Prostate gland (tissue), 2 donors: ENCODE data around the gene NBAS. TPM values are rescaled to one million over a fixed set of nuclear protein-coding genes. Genes with fewer than 3 reads are reported as not detected.

Source experiments
- DNase-seq: peaks from one replicate; pipeline ENCODE4 v3.0.0-alpha.2; 2019; ENCODE audit warnings: low spot score
- H3K27ac ChIP-seq, 2 donors: fragments of 200-600 bp; sonication (generic); 2 replicates each; pipeline ENCODE4 v1.5.1; 2017 to 2019
- H3K27me3 ChIP-seq: fragments of 200-600 bp; sonication (generic); replicated peaks from 2 replicates; pipeline ENCODE4 v1.5.1; 2019; ENCODE audit not compliant: insufficient read depth
- H3K36me3 ChIP-seq, 2 donors: fragments of 200-600 bp; sonication (generic); 1 replicate in 1 of 2; 2 replicates in 1 of 2; pipeline versions ENCODE4 v1.5.1 to v1.8.1; 2017 to 2019
- H3K4me1 ChIP-seq: fragments of 200-600 bp; sonication (generic); replicated peaks from 2 replicates; pipeline ENCODE4 v1.5.1; 2019
- H3K4me3 ChIP-seq, 2 donors: fragments of 200-600 bp; sonication (generic); 2 replicates each; pipeline ENCODE4 v1.5.1; 2017 to 2019
- H3K9me3 ChIP-seq: fragments of 200-600 bp; sonication (generic); 2 replicates; pipeline ENCODE4 v1.5.1; 2017
- POLR2A ChIP-seq: fragments of 450-650 bp; IDR thresholded peaks from one replicate; pipeline ENCODE4 v1.6.1; 2016; ENCODE audit warnings: antibody characterized with exemption, mild to moderate bottlenecking
- POLR2AphosphoS5 ChIP-seq: sonication (generic); formaldehyde crosslinking; IDR thresholded peaks from one replicate; pipeline ENCODE4 v1.6.1; 2017; ENCODE audit warnings: antibody characterized with exemption
- WGBS: methylation state at CpG from one replicate; pipeline ENCODE4 v1.1.5; 2018; 5-methylcytosine and 5-hydroxymethylcytosine counted together
- intact Hi-C: fragments of 100-400 bp; cut with DNase I; formaldehyde crosslinking; loops from one replicate; pipeline ENCODE4 v1.14.2; 2022
- total RNA-seq, 2 donors: library from RNA; depleted of rRNA; stranded (reverse); fragments of >200 nt; gene quantifications; one replicate each; pipeline ENCODE4 v1.1.0, GENCODE V29; 2016
- TF ChIP-seq, protein P1 (sequence below), 4 experiments: fragments of 200-600 bp in 2 of 4; fragments of 450-650 bp in 2 of 4; sonication (generic) in 2 of 4; IDR thresholded peaks; 1 replicate in 3 of 4; 2 replicates in 1 of 4; pipeline ENCODE4 v1.5.1; 2016 to 2019; ENCODE audit warnings: antibody characterized with exemption in 4 of 4, mild to moderate bottlenecking in 2 of 4, moderate library complexity in 2 of 4

Gene NBAS
- total RNA-seq, 2 donors from 2014 or later: 34.8 to 55.0 TPM

DNA sequence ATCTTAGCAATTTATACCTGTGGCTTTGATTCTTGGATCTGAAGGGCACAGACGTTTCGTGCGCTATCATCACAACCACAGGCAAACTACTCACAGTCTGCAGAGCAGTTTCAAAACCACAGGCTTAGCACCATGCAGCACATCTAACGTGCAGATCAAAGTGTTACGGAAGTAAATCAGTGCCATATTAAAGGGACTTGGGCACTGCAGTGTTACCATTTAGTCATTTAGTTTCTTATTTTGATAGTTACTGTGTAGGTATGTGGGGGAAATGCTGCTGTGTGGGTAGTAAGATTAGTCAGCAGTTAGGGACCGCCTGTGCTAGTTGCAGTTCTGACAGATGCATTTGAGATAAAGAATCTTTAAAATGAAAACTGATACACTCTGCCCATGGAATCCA, 384.0 kb downstream of the NBAS start:
- H3K36me3 ChIP-seq: no peaks in the 10 kb centered on the region
- DNase-seq: no peak
- H3K9me3 ChIP-seq: no peaks in the 10 kb centered on the region
- WGBS: 92% methylated on average over 6 of the region's 6 CpGs
- TF ChIP-seq POLR2A (no peak), POLR2AphosphoS5 (no peak)
- TF ChIP-seq, protein P1, sequence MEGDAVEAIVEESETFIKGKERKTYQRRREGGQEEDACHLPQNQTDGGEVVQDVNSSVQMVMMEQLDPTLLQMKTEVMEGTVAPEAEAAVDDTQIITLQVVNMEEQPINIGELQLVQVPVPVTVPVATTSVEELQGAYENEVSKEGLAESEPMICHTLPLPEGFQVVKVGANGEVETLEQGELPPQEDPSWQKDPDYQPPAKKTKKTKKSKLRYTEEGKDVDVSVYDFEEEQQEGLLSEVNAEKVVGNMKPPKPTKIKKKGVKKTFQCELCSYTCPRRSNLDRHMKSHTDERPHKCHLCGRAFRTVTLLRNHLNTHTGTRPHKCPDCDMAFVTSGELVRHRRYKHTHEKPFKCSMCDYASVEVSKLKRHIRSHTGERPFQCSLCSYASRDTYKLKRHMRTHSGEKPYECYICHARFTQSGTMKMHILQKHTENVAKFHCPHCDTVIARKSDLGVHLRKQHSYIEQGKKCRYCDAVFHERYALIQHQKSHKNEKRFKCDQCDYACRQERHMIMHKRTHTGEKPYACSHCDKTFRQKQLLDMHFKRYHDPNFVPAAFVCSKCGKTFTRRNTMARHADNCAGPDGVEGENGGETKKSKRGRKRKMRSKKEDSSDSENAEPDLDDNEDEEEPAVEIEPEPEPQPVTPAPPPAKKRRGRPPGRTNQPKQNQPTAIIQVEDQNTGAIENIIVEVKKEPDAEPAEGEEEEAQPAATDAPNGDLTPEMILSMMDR (IDR thresholded peaks at IDR 0.05): no peak
- H3K27me3 ChIP-seq: no peaks in the 10 kb centered on the region
- H3K4me3 ChIP-seq: no peak overlapping the region
- intact Hi-C loops: no loop called here
- H3K4me1 ChIP-seq: no peaks in the 10 kb centered on the region
- H3K27ac ChIP-seq: no peak overlapping the region

DNA sequence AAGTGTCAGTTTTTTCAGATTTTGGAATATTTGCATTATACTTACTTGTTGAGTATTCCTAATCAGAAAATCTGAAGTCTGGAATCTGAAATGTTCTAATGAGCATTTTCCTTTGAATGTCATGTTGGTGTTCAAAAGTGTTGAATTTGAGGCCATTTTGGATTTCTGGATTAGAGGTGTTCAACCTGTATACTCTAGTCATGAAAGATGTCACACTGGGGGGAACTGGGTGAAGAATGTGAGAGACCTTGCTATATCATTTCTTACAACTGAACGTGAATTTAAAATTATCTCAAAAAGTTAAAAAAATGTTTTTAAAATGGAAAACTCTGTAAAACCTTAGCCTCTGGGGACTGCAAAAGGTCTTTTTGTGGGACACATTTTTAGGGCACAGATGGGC, 384.5 kb downstream of the NBAS start:
- 98% methylated on average over 1 of the region's 1 CpG for WGBS
- Histone ChIP-seq H3K36me3 (no peaks in the 10 kb centered on the region), H3K4me1 (no peaks in the 10 kb centered on the region), H3K27me3 (no peaks in the 10 kb centered on the region), H3K9me3 (no peaks in the 10 kb centered on the region), H3K4me3 (no peak overlapping the region), H3K27ac (no peak overlapping the region)
- DNase-seq: no peak
- intact Hi-C loops: no loop called here
- TF ChIP-seq, protein P1 (IDR thresholded peaks at IDR 0.05): no peak
- TF ChIP-seq POLR2A (no peak), POLR2AphosphoS5 (no peak)

DNA sequence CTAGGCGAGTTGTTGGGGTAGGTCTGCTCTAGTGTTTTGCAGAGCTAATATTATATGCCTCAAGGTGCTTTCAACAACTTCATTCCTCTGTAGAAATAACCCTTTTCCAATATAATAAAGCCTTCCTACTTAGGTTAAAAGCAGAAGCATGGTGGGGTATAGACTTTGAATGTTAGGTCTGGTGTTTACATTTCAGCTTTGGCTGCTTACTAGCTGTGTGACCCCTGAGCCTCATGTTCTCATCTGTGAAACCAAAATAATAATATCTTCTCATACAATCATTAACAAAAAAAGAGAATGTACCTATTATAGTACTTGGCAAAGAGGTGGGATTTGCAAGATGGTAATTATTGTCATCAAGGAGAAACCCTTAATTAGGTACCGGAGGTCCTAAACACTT, 386.6 kb downstream of the NBAS start:
- H3K4me1 ChIP-seq: no peaks in the 10 kb centered on the region
- no peaks in the 10 kb centered on the region for H3K27me3 ChIP-seq
- H3K27ac ChIP-seq: no peak overlapping the region
- TF ChIP-seq POLR2AphosphoS5 (no peak), POLR2A (no peak)
- TF ChIP-seq, protein P1 (IDR thresholded peaks at IDR 0.05): no peak
- no peak for DNase-seq
- H3K36me3 ChIP-seq: no peaks in the 10 kb centered on the region
- intact Hi-C loops: no loop called here
- 95% methylated on average over 2 of the region's 2 CpGs for WGBS
- no peak overlapping the region for H3K4me3 ChIP-seq
- H3K9me3 ChIP-seq: no peaks in the 10 kb centered on the region

DNA sequence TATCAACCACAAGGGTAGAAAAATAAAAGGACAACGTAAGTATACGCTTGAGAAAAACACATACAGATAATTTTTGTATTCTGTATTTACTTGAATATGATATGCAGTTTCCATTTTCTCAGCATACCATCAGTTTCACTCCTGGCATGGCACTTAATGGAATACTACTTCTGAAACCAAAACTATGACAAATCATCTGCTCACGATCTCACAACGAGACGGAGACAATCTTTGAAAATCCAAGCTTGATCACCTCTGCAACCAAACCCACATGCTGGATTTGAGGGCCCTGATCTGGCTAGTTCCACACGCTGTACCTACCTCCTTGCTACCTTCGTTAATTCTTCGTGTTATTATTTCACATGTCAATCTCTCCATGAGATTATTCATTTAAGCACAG, 387.6 kb downstream of the NBAS start:
- no peaks in the 10 kb centered on the region for H3K27me3 ChIP-seq
- H3K9me3 ChIP-seq: no peaks in the 10 kb centered on the region
- H3K4me1 ChIP-seq: no peaks in the 10 kb centered on the region
- H3K36me3 ChIP-seq: no peaks in the 10 kb centered on the region
- WGBS: 84% methylated on average over 8 of the region's 8 CpGs
- H3K27ac ChIP-seq: no peak overlapping the region
- H3K4me3 ChIP-seq: no peak overlapping the region
- intact Hi-C loops: no loop called here
- TF ChIP-seq POLR2A: no peak
- TF ChIP-seq, protein P1 (IDR thresholded peaks at IDR 0.05): no peak
- no peak for DNase-seq

DNA sequence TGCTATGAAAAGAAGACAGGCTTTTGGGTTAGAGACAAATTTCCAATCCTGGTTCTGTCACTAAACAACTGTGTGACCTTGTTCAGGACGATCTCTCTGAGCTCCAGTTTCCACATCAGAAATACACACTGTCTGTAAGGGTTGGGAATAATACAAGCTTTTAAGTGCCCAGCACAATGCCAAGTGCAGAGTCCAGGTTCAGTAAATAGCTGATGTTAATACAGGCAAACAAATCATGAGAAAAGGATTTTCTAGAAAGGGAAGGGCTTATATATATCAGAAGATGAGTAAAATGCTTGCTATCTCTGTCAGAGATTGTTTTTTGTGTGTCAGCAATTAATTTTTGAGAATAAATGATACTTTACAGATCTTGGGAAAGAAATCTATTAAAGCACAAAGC, 388.3 kb downstream of the NBAS start:
- no peaks in the 10 kb centered on the region for H3K4me1 ChIP-seq
- no peak overlapping the region for H3K4me3 ChIP-seq
- WGBS: 42% methylated on average over 1 of the region's 1 CpG
- H3K27me3 ChIP-seq: no peaks in the 10 kb centered on the region
- H3K9me3 ChIP-seq: no peaks in the 10 kb centered on the region
- no peak for TF ChIP-seq POLR2AphosphoS5
- TF ChIP-seq POLR2A: no peak
- TF ChIP-seq, protein P1 (IDR thresholded peaks at IDR 0.05): no peak
- DNase-seq: no peak
- intact Hi-C loops: no loop called here
- H3K27ac ChIP-seq: no peak overlapping the region
- no peaks in the 10 kb centered on the region for H3K36me3 ChIP-seq
